HL-60/S4 treated with retinoic acid at 250 ng/mL for 4 days and 3 days (cell line): Measurements from ENCODE around the gene ARID1B.
"Not testable (repeated sequence)": the region's sequence is repeated elsewhere in the genome, so short reads cannot be mapped to it uniquely, and the experiment has no call there.

ENCODE experiments used
- in situ Hi-C: fragments of 300-500 bp; cut with MboI; formaldehyde crosslinking; loops from 2 replicates; pipeline ENCODE4 v1.7.0; 2022; ENCODE audit warnings: low sequenced_read_pairs

ARID1B gene

DNA sequence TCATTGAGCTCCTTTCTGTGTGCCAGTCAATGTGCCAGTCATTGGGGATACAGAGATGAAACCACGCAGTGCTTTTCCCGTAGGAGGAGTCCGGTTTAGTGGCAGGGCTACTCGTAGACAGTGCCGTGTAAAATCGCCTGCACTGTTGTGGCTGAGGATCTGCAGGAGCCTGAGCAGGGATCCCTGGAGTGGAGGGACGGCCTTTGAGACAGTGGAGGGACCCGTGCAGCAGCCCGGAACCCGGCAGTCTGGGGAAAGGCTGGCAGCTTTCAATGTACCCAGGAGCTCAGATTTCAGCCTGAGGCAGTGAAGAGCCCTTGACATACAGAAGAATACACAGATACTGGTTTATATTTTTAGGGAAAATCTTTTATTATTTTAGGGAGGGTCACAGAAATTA is 203.3 kb downstream of the ARID1B start:
- in situ Hi-C loops: no loop called here

DNA sequence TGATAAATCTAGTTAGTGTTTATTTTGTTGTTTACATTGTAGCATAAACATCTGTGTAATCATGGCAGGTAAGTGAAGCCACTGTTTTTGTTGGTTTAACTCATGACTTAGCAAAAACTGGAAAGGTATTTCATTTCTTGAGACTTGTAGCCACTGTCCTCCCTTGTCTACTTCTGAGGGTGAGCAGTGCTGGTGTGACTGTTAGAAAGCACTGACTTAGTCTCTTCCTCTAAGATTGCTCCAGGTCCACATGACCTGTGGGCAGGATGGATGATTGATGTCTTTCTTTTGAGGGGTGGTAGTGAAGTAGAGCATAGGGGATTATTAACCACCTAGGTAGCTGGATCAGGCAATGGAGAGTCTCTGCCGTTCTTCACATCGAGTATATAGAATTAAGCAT is 203.8 kb downstream of the ARID1B start:
- in situ Hi-C loops: no loop called here

GRCh38 chr6:156982168-156982567 is 205.0 kb downstream of the ARID1B start:
- in situ Hi-C loops: no loop called here

GRCh38 chr6:156982864-156983263 is 205.7 kb downstream of the ARID1B start:
- in situ Hi-C loops: not testable (repeated sequence)

GRCh38 chr6:156984178-156984738 is 207.1 kb downstream of the ARID1B start:
- in situ Hi-C loops: no loop called here

- in situ Hi-C loops: no loop called here
Measured at GRCh38 chr6:156985309-156985708, 208.1 kb downstream of the ARID1B start.

- in situ Hi-C loops: no loop called here
Measured at GRCh38 chr6:156988276-156989158, 211.3 kb downstream of the ARID1B start.

DNA sequence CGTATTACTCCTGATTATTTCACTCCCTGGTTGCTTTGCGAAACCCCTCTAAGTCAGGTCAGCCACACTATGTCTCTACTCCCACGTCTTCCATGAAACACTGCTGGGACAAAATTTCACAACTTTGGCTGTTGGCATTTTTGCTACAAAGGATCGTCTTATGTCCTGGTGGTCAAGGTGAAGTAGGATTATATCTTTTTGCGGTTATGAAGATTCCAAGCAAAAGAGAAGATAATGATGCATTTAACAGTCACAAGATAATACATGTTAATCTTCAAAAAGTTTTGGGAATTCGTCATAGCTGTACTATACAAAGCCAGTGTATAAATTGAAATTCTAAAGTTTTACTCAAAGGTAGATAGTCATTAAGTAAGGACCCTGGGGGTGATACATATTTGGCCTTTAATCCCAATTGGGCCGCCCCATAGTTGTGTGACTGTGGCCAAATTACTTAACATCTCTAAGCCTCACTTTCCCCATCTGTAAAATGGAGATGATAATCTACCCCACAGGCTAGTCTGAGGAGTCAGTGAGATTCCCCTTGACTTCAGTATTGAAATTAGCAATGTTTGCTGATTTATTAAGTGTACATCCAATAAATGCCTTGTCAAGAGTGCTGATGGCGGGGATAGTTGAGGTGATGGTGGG is 212.1 kb downstream of the ARID1B start:
- in situ Hi-C loops: no loop called here

DNA sequence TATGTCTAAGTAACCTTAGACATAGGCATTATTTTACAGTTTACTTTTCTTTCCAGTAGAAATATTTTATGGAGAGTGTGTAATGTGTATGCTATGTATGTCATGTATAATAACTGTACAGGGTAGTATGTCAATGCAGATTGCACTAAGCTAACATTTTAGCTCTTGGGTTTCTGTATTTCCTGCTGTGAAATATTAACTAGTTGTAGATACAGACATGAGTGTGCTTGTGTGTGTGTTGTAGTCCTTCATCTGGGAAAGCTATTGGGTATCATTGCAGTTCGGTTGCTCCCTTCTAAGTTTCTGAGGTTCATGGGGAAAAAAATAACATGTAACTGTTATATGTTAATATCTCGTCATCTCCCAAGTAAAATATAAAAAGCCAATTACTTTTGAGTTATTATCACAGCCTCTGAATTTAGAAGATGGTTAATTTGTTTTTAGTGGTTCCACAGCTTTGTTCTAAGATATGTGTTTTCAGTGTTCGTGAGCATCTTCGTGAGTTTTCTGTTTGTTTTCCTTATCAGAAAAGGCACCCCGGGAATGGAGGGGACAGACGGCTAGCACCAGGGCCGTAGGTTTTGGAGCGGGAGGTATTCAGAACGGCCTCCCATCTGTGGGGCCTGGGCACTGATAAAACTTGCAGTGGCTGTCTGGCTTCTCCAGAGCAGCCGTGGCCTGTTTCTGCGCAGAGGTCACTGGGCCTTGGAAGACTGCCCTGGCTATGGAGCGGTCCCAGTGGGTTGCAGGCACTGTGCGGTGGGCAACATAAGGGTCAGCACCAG is 215.0 kb downstream of the ARID1B start:
- in situ Hi-C loops: no loop called here

- in situ Hi-C loops: no loop called here
Measured at GRCh38 chr6:156993713-156994112, 216.5 kb downstream of the ARID1B start.

- in situ Hi-C loops: no loop called here
Measured at GRCh38 chr6:156994215-156995076, 217.3 kb downstream of the ARID1B start.

DNA sequence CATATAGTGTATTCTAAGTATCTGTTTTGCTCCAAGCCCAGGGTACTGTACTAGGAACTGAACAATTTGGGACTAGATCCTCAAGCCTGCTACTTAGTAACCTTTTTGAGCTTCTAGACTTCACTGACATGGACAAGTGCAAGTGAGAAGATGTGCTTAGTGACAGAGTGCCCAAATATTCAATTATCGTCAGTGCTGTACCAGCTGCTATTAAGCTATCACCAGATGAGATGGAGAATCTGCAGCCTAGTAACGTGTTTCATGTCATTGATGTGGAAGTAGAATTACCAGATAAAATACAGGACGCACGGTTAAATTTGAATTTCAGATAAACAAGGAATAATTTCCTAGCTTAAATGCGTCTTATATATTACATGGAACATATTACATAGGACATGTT is 218.3 kb downstream of the ARID1B start:
- in situ Hi-C loops: no loop called here

GRCh38 chr6:156996265-156996664 is 219.1 kb downstream of the ARID1B start:
- in situ Hi-C loops: no loop called here

DNA sequence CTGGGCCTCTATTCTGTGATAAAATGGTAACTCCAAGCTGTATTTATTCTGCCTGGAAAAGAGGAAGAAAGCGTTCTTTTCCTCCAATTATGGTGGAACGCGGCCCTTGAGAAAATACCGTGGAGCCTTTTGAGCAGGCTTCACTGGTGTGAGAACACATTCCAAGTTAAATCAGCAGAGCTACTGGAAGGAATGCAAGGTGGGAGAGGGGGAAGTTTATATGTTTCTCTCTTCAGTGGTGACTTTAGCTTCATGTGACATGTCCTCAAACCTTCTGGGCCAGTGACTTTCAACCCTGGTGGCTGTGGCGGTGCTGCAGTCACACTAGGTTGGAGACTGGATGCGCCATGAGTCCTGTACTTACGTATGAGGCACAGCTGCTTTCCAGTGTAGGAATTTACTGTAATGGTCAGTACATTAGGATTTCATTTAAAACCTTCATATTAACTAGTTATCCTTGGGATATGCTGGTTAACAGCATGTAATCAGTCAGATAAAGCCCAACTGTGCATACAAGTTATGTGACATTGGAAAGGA is 221.7 kb downstream of the ARID1B start:
- in situ Hi-C loops: no loop called here

GRCh38 chr6:156999762-157000161 is 222.6 kb downstream of the ARID1B start:
- in situ Hi-C loops: no loop called here

DNA sequence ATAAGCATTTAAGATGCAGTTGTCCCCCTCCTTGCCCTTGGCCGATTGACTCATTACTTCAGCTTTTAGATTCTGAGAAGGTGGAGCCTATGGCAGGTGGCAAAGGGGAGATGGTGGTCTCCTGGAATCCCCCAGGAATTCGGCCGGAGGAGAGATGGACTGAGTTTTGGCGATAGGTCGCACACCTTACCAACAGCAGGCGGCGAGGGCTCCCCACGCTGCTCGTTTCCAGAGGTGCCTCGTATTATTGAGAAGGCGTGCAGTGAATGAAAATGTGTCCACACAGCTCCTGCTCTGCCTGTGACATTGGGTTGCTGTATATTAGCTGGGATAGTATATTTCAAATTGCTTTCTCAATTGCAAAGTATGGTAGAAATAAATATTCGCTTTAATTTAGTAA is 224.5 kb downstream of the ARID1B start:
- in situ Hi-C loops: no loop called here

DNA sequence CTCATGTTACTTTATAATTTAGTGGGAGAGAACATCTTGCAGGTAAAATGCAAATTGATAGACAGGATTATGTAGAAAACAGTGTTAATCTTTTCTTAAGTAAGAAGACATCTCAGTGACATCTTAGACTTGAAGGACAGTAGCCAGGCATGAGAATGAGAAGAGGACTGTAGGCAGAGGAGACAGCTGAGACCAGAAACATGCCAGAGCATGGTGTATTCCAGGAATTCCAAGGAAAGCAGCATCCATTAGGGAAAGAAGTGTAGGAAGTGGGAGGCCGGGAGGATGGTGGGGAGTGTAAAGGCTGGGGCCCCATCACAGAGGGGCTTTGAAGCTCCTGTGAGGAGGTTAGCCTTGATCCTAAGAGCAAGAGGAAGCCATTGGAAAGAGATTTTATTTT is 225.6 kb downstream of the ARID1B start:
- in situ Hi-C loops: no loop called here

DNA sequence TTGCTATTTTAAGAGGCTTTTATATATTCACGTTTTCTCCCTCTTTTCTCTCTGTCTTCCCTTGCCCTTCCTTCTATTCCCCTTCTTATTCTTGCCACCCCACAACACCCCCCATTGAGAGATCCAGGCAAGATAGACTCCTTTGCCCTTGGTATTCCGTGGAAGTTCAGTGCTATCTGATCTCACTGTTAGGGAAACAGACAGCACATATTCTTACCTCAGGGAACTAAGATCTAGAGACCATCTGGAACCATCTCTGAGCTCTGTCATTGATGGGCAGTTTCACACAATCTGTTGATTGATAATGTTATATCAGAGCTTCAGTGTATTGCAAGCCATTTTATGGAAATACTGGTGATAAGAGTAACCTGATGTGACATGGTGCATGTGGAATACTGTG is 228.8 kb downstream of the ARID1B start:
- in situ Hi-C loops: no loop called here

GRCh38 chr6:157008568-157008967 is 231.4 kb downstream of the ARID1B start:
- in situ Hi-C loops: no loop called here

DNA sequence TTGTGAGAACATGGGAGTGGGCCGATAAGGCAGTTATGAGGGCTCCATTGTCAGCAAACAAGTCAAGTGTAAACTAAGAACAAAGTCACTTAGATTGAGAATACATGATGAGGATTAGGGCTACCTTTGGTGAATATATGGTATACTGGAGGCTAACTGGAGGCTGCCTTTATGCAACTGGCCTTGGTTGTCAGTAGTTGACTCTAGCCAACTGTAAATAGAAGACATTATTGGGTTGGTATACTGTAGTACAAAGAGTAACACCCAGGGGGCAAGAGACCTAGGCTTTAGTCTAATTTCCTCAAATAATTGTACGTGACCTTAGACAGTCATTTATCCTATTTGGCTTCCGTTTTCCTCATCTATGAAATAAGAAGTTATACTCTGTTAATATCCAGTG is 235.2 kb downstream of the ARID1B start:
- in situ Hi-C loops: no loop called here
